HTR-8/SVneo (cell line): ENCODE results near the gene NFKBIL1.
"Not testable (repeated sequence)": the region's sequence is repeated elsewhere in the genome, so short reads cannot be mapped to it uniquely, and the experiment has no call there.

ENCODE experiments used
- DNase-seq: peaks from one replicate; pipeline ENCODE4 v3.0.0; 2011; ENCODE audit warnings: low spot score, mixed read lengths; ENCODE audit not compliant: insufficient read length
- FAIRE-seq: peaks from 2 replicates; lab custom pipeline; 2011; peaks lifted over from hg19 to GRCh38; lab: Jason Lieb, UNC

Gene NFKBIL1, protein sequence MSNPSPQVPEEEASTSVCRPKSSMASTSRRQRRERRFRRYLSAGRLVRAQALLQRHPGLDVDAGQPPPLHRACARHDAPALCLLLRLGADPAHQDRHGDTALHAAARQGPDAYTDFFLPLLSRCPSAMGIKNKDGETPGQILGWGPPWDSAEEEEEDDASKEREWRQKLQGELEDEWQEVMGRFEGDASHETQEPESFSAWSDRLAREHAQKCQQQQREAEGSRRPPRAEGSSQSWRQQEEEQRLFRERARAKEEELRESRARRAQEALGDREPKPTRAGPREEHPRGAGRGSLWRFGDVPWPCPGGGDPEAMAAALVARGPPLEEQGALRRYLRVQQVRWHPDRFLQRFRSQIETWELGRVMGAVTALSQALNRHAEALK

DNA sequence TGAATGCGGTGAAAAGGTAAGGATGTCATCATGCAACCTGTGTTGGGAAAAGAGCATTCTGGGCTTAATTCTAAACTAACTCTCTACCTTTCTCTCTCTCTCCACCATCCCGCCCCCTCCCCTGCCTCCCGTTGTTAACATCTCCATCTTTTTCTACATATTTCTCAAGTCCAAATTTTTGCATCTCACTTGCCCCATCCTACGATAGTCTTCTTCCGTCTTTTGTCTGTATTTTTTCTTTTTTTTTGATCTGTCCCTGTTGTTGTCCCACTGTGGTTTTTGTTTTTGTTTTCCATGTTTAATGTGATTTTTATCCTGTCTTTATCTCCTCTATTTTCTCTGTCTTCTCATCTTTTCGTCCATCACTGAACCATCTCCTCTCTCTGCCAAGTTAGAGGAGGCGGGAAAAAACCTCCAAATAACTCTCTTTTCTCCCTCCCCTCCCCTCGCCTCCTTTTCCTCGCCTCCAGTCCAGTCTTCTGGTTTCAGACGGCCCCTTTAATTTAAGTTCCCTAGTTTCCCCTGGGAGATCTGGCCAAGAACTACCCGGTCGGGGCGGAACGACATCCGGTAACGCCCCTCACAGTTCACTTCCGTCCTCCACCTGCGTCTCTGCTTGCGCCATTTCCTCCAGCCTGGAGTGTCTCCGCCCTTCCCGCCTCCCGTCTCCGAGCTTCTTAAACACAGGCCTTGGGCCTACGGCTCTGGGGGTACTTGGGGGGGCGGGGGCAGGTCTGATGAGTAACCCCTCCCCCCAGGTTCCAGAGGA is at the start of gene NFKBIL1:
Gene NFKBIL1, plus strand, starts transcription at position 651 of the 769 bp plus-strand sequence. Its CDS starts 87 bp downstream, at position 738.
- FAIRE-seq (peak; percentile 82), DNase-seq (peak; percentile 93)

DNA sequence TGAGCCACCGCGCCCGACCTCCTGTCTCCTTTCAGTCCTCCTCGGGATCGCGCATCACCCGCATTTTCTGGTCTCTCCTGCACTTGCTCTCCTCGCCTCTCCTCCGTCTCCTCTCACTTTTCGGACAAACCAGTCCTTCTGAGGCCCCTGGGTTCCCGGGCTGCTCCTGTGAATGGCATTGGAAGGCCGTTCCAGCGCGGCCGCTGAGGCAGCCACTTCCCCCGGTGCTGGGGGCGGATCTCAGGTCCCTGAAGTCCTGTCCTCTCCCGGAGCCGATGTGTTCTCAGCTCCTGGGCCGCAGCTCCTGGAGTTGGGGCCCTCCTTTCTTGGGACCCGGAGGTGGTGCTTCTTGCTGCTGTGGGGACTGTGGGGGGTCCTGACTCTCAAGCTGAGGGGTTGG is 48.7 kb upstream of the NFKBIL1 start:
- DNase-seq (no peak), FAIRE-seq (no peak)

DNA sequence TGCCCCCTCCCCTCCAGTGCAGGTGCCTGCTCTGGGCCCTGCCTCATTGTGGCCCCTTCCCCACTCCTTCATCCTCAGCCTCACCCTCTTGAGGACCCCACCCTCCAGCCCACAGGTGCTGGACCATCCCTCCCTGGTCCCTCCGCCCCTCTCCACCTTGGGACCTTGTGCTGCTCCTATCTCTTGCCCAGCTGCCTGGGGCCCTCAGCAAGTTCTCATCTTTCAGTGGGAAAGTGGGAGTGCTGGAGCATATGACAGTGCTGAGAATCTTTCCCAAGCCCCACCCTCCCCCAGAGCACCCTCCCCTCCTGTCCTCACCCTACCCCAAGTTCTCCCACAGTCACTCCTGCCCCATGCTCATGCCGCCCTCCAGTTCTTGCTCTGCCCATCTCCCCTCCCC is 47.8 kb upstream of the NFKBIL1 start:
- DNase-seq, result not testable (repeated sequence)
- FAIRE-seq, result peak; percentile 66

DNA sequence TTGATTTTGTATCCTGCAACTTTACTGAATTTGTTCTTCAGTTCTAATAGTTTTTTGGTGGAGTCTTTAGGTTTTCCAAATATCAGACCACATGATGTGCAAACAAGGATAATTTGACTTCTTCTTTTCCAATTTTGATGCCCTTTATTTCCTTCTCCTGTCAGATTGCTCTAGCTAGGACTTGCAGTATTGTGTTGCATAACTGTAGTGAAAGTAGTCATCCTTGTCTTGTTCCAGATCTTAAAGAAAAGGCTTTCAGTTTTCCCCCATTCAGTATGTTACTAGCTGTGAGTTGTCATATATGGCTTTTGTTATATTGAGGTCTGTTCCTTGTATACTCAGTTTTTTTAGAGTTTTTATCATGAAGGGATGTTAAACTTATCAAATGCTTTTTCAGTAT is 44.8 kb upstream of the NFKBIL1 start:
- FAIRE-seq (no peak), DNase-seq (no peak)

DNA sequence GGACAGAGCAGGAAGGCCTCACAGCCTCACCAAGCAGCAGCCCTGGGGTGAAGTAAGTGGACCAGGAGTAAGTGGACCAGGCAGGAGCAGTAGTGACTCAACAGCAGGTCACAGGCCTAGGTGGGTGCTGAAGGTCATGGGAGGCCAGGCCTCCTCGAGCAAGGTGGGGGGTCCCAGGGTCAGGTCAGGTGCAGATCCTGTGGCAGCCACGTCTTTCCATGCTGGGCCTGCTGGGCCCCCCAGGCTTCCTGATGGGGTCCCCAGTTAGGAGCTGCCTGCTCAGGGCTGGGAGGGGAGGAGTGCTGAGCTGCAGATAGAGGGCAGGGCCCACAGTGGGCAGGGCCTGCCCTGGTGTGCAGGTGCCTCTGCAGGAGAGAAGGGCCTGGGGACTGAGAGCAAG is 38.4 kb upstream of the NFKBIL1 start:
- DNase-seq, FAIRE-seq: not testable (repeated sequence)

DNA sequence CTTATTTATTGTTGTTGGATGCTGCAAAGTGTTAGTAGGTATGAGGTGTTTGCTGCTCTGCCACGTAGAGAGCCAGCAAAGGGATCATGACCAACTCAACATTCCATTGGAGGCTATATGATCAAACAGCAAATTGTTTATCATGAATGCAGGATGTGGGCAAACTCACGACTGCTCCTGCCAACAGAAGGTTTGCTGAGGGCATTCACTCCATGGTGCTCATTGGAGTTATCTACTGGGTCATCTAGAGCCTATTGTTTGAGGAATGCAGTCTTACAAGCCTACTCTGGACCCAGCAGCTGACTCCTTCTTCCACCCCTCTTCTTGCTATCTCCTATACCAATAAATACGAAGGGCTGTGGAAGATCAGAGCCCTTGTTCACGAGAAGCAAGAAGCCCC is 37.4 kb upstream of the NFKBIL1 start:
- no peak for DNase-seq
- no peak for FAIRE-seq

DNA sequence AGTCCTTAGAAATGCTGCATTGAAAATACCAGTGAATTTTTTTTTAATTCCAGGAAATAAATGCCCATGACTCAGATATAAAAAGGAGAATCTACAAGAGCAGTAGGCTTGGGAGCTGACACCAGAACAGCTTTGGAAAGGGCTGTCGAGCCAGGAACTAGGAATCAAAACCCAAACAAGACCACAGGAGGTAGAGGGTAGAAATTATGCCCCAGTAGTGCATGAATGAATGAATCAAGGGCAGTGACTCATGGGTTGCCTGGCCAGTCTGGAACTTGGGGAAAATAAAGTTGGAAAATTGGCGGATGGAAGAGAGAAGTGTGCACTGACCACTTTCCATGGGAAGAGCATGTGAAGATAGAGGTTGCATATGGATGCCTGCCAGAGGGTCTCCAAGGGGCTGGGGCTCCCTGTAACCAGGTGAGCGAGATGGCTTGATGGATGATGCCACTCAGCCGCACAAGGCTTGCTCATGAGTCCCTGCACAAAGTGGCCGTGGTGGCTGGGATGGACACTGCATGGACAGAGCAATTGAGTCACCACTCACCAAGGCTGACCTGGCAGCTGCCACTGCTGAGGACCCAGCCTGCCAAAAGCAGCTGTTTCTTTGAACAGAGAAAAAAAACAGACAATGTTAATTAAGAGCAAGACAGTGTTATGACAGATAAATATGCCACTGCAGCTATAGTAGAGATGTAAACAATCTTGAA is 33.8 kb upstream of the NFKBIL1 start:
- FAIRE-seq (no peak), DNase-seq (no peak)

DNA sequence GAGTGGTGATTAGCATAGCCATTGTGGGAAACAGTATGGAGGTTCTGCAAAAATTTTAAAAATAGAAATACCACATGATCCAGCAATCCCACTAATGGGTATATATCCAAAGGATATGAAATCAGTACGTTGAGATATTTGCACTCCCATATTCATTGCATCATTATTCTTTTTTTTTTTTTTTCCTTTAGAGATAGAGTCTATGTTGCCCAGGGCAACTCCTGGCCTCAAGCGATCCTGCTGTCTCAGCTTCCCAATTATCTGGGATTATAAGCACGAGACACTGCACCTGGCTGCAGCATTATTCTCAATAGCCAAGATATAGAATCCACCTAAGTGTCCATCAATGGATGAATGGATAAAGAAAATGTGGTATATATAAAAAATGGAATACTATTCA is 25.6 kb upstream of the NFKBIL1 start:
- DNase-seq, result no peak
- FAIRE-seq, result no peak

DNA sequence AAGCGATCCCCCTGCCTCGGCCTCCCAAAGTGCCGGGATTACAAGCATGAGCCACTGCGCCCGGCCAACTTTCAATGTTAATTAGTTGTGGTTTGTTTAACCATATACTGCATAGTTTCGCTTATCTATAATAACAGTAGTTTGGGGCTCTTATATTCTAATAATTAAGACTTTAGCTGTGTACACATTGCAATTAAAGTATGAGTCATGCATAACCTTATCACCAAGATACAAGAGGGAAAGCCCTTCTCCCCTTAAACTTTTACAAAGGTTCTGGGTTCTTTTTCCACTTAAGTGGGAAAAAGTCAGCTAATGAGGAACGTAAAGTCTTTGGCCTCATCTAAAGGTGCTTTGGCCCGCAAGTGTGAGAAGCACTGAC is 21.9 kb upstream of the NFKBIL1 start:
- FAIRE-seq (no peak), DNase-seq (no peak)

DNA sequence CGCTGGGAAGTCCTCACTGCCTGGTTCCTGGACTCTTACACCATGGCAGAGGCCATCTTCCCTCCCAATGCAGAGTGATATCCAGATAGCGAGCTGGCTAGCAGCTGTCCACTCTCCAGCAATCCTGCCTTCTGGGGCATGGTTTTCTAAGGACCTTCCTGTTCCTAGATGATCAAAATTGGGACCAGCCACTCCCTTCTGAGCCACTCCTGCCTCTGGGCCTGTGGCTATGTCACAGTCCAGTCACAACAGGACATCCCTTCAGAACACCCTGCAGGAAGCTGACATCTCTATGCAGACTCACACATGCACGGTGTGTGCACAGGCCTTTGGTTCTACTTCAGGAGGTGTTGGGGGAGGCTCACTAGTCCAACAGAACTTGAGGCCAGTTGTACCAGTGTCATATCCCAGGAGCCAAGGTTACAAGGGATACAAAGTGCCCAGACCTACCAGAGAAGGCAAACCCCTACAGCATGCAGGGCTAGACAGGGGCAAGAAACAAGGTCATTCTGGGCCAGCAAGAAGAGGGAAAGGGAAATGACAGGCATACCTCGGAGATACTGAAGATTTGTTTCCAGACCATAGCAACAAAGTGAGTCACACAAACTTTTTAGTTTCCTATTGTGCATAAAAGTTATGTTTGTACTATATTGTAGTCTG is 21.3 kb upstream of the NFKBIL1 start:
- FAIRE-seq (peak; percentile 4), DNase-seq (no peak)

DNA sequence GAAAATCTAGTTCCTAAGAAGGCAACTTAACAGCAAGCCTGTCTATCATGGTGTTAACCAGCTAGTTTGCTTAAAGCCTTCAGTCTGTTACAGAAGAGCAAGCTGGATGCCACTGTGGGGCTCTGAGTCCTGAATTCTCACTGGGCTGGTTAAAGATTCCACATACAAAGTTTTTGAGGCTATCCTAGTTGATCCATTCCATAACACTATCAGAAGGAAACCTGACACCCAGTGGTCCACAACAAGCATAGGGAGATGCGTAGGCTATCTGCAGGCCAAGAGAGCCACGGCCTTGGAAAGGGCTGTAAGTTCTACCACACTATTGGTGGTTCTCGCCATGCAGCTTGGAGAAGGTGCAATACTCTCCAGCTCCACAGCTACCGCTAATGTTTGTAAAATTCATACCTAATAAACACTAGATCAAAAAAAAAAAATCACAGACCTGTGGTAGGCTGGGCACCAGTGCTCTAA is 19.1 kb upstream of the NFKBIL1 start:
- no peak for FAIRE-seq
- DNase-seq, result no peak

DNA sequence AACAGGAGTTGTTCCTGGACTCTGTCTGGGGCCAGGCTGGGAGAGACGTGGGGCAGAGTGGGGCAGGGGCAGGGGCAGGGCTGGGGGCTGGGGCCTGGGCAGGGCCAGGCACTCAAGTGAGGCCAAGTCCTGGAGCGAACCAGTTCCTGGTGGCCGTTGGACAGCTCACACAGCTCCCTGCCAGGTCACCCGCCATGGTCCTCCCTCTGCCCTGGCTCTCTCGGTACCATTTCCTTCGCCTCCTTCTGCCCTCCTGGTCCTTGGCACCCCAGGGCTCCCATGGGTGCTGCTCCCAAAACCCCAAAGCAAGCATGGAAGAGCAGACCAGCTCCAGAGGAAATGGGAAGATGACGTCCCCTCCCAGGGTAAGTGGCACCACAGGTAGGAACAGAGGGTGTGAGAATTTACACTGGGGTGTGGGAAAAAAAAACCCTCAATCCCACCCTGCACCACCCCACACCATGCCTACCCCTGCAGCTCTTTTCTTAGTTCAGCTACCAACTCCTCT is 18.5 kb upstream of the NFKBIL1 start, which contains the start of gene MCCD1:
Gene MCCD1, plus strand, starts transcription at position 142 of the 508 bp plus-strand sequence. Its CDS starts 53 bp downstream, at position 195.
- DNase-seq (no peak), FAIRE-seq (no peak)

DNA sequence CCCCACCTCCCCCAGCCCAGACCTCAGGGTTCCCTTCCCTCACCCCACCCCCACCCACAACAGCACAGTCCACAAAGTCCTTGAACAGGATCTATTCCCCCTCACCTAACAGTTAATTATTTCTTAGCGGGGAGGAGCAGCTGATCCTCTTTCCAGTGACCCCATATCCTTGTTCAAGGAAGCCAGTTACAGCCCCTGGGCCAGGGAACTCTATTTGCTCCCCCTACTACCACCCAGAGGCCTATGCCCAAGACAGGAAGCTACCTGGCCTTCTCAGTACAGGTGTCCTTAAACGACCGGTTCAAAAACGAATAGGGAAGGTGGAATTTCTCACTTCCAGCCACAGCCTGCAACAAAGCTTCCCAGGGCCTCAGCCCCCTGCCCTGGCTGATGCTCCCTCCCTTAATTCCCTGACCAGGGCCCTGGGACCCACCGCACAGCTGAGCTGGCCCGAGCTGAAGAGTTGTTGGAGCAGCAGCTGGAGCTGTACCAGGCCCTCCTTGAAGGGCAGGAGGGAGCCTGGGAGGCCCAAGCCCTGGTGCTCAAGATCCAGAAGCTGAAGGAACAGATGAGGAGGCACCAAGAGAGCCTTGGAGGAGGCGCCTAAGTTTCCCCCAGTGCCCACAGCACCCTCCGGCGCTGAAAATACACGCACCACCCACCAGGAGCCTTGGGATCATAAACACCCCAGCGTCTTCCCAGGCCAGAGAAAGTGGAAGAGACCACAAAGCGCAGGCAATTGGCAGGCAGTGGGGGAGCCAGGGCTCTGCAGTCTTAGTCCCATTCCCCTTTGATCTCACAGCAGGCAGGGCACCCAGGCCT is 17.9 kb upstream of the NFKBIL1 start:
- no peak for DNase-seq

DNA sequence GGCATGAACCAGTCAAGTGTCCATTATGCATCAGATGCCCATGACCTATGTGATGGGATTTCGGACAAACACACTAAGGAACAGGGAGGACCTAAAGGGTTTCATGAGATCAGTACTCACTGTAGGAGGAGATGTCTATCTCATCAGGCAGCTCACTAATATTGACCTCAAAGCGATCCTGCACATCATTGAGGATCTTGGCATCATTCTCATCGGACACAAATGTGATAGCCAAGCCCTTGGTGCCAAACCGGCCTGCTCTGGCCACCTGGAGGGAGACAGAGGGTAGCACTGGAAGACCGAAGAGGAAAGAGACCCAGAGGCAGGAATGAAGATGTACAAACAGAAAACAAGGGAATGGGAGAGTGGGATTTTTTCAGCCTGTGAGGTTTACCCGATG is 16.7 kb upstream of the NFKBIL1 start:
- DNase-seq, result no peak

More for the DNA sequence above, 17.9 kb upstream of the NFKBIL1 start:
- FAIRE-seq, result no peak

DNA sequence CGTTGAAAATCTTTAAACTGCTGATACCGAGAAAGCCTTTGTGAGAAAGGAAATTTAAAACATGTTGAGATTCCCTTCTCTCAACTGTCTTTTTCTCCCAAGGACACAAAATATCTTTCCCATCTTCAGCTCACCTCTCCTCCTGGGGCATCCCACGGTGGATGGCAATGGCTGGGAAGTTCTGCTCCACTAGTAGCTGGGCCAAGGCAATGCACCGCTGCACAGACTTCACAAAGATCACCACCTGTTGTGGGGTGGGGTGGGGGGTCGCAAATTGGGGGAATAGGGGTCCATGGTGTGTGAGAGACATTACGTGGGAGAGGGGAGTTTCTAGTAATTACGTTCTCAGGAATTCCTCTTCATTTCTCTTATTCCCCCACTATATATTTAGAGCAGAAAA is 16.2 kb upstream of the NFKBIL1 start:
- FAIRE-seq (no peak), DNase-seq (no peak)

More for the DNA sequence above, 16.7 kb upstream of the NFKBIL1 start:
- peak; percentile 16 for FAIRE-seq

DNA sequence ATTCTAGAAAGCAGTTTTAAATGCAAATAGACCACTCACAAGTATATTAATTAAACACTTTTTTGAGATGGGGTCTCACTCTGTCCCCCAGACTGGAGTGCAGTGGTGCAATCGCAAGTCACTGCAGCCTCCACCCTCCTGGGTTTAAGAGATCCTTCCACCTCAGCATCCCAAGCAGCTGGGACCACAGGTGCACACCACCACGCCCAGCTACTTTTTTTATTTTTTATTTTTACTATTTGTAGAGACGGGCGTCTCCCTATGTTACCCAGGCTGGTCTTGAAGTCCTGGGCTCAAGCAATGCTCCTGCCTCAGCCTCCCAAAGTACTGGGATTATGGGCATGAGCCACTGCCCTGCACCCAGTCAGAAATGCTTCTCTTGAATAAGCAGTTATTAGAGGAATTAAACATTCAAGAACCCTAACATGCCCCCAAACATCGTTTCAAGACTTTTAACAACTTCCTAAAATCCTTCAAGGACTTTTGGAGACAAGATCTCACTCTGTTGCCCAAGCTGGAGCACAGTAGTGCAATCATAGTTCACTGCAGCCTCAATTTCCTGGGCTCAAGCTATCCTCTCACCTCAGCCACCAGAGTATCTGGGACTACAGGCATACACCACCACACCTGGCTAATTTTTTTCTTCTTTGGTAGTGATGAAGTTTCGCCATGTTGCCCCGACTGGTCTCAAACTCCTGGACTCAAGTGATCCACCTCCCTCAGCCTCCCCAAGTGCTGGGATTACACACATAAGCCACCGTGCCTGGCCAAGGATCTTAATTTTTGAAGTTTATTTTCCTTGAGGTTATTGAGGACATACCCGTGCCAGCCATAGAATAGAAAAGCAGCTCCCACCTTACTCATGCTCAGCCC is 15.4 kb upstream of the NFKBIL1 start:
- FAIRE-seq (no peak), DNase-seq (no peak)

DNA sequence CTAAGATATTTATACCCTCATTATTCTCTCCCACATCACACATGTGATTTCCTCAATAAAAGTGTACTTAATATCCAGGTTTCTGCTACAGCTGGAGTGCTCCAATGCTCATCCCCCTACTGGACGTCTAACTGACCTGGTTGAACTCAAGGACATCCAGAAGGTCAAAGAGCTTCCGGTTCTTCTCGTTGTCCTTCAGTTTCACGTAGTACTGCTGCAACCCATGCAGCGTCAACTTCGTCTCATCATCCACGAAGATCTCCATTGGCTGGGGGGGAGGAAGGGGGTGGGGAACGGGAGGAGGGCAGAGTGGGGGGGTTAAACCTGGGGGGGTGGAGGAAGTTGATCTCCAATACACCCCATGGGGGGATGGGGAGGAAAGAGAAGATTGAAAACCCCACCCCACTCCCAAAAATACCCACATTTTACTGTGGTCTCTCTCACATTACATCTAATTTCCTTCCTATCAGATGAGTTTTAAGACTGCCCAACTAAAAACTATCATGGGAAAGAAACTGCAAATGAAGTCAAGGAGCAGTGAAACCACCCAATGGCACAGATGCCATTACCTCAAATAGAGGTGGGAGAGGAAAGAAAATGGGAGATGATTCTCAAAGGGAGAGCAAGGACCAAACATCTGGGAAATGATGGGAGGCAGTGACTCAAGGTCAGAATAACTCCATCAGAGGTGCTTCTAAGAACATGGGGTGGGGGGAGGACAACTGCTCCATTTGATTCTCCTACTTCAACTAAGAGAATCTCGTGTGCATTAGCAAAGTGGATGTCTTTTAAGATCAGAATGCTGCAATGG is 14.6 kb upstream of the NFKBIL1 start:
- no peak for FAIRE-seq
- no peak for DNase-seq
